Hematopoietic multipotent progenitor cell treated with erythropoietin and hydrocortisone succinate and interleukin-3 and kit ligand, for 8 days (in vitro differentiated cells): ENCODE results near the gene GAD2.

Experiments used
- DNase-seq: peaks from one replicate; pipeline ENCODE4 v3.0.0-alpha.2; 2015

GAD2 gene

DNA sequence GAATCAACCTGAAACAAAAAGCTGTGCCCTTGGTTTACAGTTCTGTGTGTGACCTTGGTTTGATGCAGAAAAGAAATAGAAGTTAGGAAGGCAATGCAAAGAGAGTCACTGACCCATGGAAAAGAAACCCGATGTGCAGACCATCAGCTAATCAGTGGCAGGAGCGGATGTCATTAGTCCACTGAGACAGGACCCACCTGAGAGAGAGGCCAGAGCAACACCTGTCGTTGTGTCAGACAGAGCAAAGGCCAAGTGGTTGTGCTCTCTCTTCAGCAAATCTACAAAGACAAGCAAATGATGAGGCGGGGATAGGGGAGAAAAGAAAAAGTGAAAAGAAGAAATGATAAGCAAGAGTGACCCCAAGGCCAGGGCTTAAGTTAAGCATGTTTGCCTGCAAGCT is 8.7 kb downstream of the GAD2 start:
- DNase-seq = no peak

DNA sequence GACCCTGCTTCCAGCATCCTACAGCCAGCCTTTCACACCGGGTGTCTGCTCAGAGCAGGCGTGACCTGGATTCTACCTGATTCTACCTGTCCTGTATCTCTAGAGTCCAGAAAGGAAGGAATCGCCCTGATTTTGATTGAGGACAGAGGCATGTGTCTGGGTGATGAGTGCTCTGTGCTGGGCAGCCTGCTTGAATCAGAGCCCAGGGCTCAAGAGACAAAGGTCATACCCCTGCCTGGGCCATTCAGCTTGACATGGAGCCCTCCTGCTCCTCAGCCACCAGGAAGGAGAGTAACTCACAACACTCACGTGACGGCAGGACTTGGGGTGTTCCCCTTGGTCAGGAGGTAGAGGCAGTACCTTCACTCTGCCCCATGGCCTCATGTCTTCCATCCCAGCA is 11.2 kb downstream of the GAD2 start:
- no peak for DNase-seq

DNA sequence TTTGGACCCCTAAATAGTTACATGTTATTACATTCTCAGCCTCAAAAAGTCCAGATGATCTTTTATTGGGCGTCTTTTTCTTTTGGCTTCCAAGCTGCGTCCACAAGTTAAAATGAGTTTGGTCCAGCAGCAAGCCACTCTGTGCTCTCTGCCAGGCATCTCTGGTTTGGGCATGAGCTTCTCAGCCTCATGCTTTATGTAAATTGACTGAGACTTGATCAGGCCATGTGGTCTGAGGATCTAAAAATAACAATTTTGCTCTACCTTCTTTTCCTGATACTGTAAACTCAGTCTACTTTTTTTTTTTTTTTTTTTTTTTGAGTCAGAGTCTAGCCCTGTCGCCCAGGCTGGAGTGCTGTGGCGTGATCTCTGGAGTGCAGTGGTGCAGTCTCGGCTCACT is 15.6 kb downstream of the GAD2 start:
- no peak for DNase-seq

DNA sequence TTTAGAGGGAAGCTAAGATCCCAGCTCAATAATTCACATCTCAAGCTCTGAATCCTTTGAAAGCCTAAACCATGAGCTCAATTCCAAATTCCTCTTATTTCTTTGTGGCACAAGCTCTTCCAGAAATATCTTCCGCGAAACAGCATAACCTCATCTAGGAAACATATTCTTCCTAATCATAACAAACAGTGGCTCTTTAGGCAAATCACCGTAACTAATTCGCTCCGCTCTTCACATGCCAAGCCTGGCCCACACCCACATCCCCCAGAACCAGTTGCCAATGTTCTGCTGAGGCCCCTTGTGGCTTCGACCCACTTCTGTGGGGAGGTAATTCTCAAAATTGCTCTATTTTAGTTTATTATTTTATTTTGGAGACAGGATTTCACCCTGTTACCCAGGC is 19.2 kb downstream of the GAD2 start:
- DNase-seq = no peak

DNA sequence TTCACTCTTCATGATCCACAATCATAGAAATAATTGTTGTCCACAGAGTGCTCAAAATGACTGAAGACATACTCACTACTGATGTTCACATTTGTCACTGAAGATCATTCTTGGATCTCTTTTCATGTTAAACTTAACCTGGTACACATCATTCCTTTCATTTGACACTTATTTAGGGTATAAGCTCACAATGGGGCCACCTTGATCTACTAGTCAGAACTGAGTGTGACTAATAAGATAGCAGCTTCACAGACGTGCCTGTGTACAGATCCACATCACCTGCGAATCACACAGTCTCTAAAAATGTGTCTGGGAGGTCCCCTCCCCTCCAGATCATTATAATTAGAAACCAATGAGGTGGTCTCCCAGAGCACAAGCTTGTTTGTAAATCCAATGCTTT is 21.8 kb downstream of the GAD2 start:
- no peak for DNase-seq

DNA sequence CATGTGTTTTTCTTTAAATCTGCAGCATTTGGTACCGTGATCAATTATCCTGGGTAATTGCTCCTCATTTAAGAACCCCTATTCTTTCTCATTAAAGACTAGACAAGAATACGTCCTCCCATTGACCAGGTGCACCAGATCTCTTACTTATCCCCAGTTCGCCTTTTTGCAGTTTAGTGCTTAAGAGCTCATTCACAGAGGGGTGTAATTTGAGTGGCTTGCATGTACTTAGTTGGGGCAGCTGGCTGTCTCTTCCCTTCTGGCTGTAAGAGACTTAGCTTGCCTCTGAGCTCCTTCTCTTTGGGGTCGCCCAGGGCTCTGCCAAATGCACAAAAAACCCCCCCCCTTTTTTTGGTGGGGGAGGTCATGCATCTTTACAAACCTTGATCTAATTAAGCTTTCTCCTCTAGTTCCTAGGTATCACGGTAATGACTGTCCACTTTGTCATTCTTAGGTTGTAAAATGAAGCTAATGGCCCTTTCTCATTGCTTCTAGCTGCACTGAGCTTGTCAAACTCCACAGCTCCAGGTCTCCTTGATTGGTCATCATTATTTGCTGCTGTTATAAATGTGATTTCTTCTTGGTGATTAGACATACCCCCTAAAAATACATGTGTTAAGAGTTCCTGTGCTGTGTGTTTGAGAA is 26.3 kb downstream of the GAD2 start:
- no peak for DNase-seq

DNA sequence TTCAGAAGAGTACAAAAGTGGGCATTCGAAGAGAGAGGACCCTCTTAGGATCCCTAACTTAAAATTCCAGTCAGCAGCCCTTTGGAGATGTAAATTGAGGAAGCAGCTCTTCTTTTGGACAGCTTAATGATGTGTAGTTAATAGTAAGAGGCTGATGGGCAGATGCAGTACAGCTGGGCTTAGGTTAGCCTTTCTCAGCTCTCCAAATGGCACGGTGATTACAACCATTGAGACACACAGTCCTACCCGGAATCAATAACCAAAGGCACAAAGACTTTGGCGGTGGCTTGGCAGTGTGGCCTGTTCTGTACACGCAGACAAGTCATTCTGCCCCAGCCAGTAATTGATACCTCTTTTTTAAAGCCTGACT is 26.8 kb downstream of the GAD2 start:
- no peak for DNase-seq

DNA sequence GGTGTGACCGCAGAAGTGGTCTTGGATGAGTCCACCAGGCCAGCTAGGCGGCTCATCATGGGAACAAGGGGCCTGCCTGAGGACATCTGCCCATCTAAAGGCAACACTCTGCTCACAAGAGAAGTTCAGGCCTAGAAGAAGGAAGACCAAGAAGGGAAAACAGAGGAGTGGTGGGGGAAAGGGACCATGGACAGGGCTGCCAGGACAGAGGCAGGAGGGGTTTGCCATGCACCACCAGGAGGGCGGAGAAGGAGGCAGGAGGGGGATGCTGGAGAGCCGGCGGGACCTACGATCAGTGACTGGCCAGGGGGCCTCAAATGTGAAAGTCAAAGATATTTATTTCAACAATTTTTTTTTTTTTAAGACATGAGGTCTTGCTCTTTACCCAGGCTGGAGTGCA is 33.1 kb downstream of the GAD2 start:
- no peak for DNase-seq

DNA sequence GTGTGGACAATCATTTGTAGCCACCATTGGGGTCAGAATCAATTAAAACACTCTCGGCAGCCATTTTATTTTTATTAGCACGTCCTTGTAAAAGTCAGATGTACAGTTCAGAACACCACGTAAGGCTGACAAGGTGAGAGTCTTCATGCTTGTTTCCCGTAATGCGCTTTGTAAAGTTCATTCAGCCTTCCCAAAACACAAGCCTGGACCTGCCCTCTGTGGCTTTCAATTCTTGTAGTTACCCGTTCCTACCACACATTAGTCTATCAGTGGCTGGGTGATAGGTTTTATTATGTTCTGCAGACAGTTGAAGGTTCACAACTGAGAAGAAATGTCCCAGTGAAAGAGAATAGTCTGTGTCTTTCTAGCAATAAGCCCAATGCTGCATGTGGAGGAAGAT is 35.4 kb downstream of the GAD2 start:
- no peak for DNase-seq

DNA sequence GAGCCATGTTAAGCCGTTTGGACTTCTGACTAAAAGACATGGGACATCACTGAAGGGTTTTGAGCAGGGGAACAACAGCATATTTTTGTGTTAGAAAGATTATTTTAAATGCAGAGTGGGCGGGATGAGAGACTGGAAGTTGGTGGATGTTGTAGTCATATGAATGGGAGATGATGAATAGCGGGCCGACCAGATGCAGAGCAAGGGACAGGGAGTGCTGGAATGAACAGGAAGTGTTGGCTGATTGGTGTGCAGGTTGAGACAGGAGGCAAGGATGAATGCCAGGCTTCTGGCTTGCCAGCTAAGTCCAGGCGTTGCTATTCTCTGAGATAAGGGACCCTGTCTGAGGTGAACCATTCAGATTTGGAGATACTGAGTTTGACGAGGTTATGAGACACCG is 38.0 kb downstream of the GAD2 start:
- DNase-seq = no peak

DNA sequence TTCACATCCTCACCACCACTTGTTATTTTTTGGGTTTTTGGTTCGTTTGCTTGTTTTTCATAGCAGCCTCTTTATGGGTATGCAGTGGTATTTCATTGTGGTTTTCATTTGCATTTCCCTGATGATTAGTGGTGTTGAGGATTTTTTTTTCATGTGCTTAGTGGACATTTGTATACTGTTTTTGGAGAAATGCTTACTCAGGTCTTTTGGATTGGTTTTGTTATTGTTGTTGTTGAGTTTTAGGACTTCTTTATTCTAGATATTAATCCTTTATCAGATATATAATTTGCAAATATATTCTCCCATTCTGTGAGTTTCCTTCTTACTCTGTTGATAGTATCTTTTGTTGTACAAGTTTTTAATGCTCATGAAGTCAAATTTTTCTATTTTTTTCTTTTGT is 42.8 kb downstream of the GAD2 start:
- no peak for DNase-seq

DNA sequence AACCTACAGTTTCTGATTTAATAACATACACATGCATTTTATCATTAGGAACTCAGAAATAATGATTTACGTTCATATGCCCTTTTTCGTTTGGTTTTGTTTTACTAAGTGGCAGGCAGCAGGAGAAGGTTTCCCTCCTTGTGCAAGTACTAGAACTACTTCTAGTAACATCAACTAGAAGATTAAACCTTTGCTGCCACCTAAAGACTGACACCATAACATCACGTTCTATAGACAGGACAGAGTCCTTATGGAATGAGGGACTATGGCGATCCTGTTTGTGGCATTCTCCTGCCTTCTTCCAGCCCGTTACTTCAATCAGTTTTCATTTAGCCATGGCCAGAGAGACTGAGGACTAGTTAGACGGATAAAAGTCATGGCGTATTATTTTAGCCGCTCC is 53.2 kb downstream of the GAD2 start:
- peak; percentile 27 for DNase-seq

DNA sequence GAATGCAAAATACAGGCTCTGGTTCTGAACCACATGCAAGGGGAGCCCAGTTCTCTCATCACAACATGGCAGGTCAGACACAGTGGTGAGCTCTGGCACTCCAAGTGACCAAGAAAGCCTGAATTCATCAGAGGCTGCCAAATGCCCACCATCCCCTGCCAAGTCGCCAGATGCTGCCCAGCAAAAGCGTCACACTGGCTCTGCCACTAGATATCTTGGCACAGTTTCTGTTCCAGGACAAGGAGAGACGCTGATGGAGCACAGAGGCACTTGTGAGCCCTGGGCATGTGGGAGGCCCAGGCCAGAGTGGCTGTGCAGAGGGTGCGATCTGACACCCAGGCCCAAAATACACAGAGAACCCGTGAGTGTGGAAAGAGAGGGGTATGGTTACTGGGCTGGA is 57.8 kb downstream of the GAD2 start:
- DNase-seq = no peak

DNA sequence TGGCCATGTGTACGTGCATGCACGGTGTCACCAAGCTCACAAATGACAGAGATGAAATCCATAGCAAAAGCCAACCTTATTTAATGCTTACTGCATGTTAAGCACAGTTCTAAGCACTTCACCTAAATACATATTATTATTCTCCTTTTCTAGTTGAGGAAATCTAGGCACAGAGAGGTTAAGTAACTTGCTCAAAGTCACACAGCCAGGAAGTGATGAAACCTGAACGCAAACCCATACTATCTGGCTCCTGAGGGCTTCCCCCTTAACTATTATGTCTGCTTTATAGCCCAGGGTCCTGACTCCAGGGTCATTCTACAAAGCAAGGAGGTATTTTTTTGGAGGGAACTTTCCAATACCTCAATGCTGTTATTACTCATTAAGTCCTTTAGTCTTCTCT is 61.7 kb downstream of the GAD2 start:
- no peak for DNase-seq

DNA sequence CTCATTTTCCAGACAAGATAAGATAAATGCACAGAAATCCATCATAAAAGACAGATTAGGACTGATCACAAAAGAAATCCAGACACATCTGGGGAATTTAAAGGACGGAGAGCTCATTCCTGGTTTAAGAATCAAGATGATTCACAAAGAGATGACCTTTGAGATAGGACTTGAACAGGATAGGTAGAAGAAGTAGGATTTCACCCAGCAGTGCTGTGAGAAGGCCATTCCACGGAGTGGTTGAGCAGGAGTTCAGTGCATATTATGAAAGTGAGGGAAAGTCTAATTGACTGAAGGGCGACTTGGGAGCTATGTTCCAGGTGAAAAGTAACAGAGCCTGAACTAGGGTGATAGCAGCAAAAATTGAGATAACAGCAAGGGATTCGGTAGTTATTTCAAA is 73.7 kb downstream of the GAD2 start:
- DNase-seq = no peak

DNA sequence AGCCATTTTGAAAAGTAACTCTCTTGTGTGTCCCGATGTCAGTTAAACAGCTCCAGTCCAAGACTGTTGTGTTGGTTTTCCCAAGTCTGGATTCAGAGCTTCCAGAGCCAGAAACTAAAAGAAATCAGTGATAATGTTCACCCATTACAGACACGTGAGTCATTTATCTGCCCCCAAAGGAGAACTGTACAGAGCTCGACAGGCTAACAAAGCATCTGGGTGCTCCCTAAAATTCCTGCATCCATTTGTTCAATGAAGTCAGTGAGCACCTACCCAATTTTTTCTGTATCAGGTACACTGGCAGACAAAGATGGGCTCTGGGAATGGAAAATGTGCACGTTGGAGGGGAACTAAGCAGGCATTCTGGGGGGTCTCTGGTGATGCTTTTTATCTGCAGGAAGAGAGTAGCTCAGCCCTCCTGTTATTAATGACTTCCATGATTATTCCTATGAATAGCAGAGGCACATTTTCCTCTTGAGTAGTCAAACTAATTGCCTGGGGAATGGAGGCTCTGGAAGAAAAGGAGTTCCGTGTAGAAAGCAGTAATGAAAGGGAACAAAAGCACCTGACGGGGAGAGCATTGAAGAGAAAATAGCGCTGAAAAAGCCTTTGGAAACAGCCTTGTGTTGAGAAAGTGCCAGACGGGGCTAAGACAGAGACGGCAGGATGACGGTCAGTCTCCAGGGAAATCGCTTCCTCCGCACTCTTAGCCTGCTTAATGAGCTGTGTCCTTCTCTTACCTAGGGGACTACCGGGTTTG is 75.3 kb downstream of the GAD2 start:
- DNase-seq = no peak

DNA sequence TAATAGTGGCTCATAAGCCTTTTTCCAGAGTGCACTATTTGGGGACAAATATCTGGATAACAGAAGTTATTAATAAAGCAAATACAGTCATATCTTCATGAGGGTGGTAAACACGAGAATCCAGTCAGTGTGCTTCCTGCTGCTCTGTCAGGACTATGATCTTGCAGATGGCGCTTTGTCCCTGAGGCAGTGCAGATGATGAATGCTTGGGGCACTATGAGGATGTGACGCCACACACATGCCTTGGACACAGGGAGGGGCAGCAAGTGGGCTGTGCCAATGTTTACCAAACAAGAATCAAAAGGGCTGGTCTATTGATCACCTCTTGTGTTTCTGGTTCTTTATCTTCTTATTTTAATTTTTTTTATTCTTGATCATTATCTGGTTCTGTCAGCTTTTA is 79.8 kb downstream of the GAD2 start:
- no peak for DNase-seq

DNA sequence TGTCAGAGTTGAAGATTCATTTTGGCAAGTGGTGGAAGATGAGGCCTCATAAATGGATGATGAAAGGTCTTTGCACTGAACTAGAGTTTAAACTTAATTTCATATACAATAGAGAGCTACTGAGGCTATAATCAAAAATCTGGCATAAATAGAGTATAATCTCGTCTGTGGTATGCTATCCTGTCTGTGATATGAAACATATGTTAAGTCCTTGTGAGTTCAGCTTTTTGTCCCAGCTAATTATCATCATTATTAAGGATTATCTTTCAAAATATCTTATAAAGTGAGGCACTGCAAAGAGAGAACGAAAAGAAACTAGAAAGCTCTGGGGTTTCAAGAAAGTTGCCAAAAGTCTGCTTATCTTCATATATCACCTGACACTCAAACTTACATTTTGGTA is 83.4 kb downstream of the GAD2 start:
- DNase-seq = no peak

DNA sequence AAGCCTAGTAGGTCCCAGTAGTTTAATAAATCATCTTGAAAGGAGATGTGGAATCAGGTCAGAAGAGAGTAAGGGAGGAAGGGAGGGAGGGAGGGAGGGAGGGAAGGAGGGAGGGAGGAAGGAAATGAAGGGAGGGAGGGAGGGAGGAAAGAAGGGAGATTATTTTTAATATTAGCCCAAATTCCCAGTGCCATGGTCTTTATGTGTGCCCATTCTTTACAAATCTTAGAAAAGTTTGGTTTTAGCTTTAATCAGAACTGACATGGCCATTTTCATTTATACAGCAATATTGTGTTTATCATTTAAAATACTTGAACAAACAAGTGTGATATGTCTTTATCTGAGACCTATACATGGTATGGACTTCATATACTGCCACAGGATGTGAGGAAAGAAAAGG is 86.8 kb downstream of the GAD2 start:
- DNase-seq = no peak

DNA sequence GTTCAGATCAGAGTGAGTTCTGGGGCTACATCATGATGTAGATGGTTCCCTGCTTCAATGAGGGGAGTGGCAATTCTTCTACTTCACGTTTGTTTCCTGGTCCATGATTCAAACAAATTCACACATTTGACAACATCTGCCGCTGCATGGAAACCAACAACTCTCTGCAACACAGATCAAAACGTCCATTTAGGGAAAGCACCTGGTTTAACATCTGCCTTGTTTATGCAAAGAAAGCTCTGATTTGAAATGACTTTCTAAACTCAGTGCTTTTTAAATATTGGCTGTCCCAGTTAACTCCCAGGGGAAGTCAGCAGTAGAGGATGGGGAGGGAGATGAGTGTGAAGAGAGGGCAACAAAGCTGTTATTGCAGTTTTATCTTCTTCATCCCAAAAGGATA is 93.8 kb downstream of the GAD2 start:
- DNase-seq = no peak

DNA sequence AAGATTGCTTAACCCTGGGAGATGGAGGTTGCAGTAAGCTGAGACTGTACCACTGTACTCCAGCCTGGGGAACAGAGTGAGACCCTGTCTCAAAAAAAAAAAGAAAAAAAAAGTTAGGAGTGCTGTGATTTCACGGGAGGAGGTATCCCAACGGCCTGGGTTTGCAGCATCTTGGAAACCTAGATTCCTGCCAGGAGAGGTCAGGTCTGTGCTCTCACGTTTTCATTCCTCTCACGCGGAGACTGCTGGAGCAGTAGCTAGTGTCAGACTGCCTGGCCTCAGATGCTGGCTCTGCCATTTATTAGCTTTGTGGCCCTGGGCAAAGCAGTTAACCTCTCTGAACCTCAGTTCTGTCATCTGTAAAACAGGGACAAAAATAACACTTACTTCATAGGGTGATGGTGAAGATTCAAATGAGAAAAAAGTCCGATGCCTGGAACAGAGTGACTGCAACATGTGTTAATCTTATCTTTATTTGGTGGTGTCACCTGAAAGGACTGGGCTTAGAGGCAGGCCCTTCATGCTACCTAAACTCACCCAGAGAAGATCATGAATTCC is 94.9 kb downstream of the GAD2 start:
- no peak for DNase-seq

DNA sequence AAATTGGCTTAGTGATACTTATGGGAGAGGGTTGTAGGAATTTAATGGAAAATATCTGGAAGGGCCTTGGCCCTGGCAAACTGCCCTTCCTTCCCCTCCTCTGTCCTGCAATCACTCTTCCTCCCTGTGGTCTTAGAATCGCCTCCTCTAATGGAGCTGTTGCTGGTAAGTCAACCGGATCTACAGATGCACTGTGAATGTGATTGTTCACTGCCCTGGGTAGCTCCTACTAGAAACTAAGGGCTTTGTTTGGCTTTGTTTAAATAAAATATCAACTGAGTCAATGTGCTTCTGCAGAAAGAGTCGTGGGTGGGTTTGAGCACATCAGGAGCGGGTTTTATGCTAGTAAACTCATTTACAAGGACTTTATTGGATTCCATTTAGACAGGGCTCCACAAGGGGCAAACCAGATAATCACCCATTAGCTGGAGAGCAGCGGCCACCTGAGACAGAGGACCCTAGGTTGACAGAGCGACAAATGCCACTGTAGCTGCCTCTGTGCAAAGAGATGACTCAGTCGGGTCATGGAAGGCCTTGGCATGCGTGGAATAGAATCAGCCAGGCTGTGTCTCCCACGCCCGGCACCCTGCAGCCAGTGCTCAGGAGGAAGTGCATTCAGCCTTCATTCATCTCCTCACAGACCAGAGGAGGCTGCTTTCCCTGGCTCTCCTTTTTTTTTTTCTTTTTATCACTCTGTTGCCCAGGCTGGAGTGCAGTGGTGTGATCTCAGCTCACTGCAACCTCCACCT is 97.9 kb downstream of the GAD2 start:
- DNase-seq = no peak

DNA sequence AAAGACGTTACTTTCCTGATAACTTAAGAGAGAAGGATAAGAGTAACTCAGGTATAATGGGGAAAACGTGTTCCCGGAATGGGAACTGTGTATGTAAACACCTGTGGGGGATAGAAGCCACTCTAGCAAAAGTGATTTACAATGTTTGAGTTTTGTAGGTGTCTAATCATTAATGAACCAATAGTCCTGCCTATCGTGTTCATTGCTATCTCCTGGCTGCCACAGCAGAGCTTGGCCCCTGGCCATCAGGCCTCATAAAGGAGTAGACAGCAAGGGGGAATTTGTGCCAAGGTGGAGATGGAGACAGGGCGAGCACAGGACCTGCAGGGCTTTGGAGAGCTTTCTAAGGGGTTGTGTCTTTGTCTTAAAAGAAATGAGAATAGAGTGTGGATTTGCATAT is 102.1 kb downstream of the GAD2 start:
- DNase-seq = peak; percentile 6

DNA sequence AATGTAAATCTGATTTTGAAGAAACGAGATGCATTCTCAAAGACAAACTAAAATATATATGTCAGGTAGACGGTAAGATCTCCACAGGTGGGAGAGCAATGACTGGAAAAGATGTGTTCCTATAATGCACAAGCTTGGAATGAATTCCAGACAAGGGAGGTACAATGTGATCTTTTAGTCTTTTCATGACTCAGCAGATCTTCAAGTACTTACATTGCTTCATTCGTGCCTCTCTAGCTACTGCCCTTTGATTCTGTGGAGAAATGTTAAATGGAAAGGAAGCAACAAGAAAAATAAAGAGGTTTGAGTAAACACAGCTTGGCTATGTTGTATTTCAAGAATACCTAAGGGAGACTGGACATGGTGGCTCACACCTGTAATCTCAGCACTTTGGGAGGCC is 106.6 kb downstream of the GAD2 start:
- no peak for DNase-seq
